Activated T-helper 1 cell treated with Interleukin-2 at 50 U/mL for 16 hours (primary cell): ENCODE data around the gene GOLGA6L4.
"Not testable (repeated sequence)": the region's sequence is repeated elsewhere in the genome, so short reads cannot be mapped to it uniquely, and the experiment has no call there.

Experiments
- DNase-seq: peaks from one replicate; pipeline ENCODE4 v3.0.0-alpha.2; 2020; ENCODE audit warnings: low read depth

GOLGA6L4 gene, protein sequence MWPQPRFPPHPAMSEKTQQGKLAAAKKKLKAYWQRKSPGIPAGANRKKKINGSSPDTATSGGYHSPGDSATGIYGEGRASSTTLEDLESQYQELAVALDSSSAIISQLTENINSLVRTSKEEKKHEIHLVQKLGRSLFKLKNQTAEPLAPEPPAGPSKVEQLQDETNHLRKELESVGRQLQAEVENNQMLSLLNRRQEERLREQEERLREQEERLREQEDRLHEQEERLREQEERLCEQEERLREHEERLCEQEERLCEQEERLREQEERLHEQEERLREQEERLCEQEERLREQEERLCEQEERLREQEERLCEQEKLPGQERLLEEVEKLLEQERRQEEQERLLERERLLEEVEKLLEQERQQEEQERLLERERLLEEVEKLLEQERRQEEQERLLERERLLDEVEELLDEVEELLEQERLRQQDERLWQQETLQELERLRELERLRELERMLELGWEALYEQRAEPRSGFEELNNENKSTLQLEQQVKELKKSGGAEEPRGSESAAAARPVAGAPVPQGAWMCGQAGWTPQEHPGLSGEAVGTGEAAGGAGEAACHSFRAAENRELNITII

DNA sequence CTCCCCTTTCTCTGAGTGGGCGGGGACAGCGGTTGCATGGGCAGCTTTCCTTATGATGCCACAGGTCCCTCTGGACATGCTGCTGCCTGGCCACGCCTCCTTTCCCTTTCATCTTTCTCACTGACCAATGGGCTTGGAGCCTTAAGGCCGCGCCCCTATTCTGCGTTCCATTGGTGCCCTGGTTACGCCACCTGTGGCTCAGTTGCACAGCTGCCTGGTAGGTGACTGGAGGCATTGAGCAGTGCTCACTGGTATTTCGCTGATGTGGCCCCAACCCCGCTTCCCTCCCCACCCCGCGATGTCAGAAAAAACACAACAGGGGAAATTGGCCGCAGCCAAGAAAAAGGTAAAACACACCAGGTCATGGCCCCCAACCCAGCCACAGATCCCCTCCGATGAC is at the start of gene GOLGA6L4:
TSS of gene GOLGA6L4 (plus strand) at position 201 of the 400 bp plus-strand sequence. CDS start at position 263, 62 bp downstream.
- DNase-seq, result not testable (repeated sequence)

DNA sequence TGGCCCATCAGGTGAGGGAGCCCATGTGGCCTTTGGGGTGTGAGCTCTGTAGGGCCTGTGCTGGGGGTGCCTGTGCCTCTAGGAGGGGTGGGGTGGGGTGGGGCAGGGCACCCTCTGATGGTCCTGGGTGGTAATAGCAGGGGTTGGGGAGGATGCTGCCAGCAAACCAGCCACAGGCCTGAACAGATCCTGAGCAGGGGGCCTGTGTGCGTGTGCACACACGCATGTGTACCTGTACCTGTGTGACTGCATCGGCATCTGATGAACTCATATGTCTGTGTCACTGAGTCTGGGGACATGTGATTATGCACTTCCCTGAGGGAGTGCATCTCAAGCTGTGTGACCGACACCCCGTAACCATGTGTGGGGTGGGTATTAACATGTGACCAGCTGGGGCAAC is 42.6 kb upstream of the GOLGA6L4 start:
- DNase-seq, result not testable (repeated sequence)

DNA sequence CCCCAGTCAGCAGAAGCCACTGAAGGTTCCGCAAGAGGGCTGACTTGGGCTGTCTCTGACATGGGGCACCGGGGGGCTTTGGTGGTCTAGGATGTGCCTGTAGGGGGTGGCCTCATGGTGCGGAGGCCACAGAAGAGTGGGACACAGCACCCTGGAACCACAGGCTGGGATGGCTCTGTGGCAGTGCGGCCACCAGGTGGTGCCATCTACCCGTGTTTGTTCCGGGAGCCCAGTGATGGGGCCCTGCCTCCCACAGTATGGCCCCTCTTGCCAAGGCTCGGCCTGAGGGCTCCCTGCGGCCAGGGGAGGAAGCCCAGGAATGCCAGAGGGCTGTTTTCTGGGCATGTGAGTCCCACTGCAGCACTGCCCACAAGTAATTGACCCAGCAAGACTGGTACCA is 40.0 kb upstream of the GOLGA6L4 start:
- DNase-seq, result not testable (repeated sequence)

DNA sequence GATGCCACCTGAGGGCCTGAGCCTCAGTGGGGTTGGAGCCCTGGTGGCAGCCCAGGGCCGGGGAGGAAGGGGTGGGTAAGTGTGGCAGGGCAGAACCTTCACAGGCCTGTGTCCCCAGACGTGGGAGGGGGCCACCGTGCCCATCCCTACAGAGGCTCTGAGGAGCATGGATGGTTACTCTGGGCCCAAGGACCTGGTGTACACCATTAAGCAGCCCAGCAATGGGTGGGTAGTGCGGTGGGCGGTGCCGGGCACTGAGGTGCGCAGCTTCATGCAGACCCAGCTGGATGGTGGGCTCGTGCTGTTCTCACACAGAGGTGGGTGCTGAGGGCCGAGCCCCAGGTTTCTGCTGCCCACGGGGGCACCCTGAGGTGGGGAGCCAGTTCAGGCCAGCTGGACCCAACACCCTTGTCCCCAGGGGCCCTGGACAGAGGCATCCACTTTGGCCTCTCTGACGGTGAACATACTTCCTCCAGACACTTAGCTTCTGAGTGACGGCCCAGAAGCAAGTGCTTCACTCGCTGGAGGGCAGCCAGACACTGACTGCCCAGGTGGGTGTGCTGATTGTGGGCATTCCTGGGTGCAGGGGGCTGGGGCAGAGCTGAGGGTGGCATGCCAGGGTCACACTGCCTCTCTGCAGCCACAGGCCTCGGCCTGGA is 38.9 kb upstream of the GOLGA6L4 start:
- DNase-seq, result not testable (repeated sequence)

DNA sequence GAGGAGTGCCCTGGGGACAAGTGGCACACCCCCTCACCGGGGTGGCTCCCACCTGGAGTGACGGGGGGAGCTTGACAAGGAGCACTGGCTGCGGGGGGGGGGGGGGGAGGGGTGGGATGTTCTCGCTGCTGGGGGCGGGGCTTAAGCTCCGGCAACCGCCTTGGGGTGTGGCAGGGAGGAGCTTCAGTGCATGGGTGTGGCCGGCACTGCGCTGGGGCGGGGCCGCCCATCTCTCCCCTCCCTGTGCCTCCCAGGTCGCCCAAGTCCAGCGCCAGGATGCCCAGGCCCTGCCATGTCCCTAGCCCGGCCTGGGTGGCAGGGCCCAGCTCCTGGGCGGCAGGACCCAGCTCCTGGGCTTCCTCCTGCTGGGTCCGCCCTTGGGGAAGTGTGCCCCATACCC is 35.7 kb upstream of the GOLGA6L4 start:
- DNase-seq, result not testable (repeated sequence)

DNA sequence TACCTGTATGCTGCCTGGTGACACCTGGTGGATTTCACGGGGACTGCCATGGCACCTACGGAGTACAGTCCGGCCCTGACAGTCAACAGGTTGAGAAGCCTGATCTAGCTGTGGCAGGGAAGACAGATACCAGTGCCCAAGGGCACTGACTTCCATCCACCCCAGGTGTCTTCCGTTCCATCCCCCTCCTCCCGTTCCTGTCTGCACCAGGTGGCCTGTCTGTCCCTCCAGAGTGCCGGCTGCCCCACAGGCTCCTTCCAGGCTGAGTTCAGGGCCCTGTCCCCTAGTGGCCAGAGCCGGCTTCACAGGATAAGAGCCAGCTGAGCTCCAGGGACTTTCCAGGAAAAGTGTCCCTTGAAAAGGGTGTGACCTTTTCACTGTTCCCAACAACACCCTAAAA is 10.9 kb downstream of the GOLGA6L4 start:
- DNase-seq, result not testable (repeated sequence)
